Naive B cell (primary cell): ENCODE measurements around the gene RASSF5. TPM values are rescaled to one million over a fixed set of nuclear protein-coding genes. Genes with fewer than 3 reads are reported as not detected.

ENCODE experiments used
- polyA plus RNA-seq, 6 donors: library from polyadenylated mRNA; unstranded; fragments of 300-500 nt; fragmentation: Illumina TruSeq; gene quantifications; one replicate each; pipeline ENCODE4 v1.2.3, GENCODE V29; 2021; ENCODE audit warnings: low read depth in 6 of 6

The RASSF5 gene
- polyA plus RNA-seq, 6 donors from 2014 or later: 116 to 166 (median 146) TPM

Other genes starting within 250 kb of the RASSF5 start
- 10 to 100 TPM in 5 of 6 donors, 1 to 10 TPM in 1; 10.0 to 32.6 (median 14.2) TPM for gene IKBKE, start 37.1 kb upstream of the RASSF5 start, polyA plus RNA-seq
- 10 to 100 TPM; 25.2 to 46.2 (median 31.8) TPM for gene EIF2D, start 104.9 kb downstream of the RASSF5 start, polyA plus RNA-seq
- not detected for gene DYRK3, start 128.0 kb downstream of the RASSF5 start, polyA plus RNA-seq
- 1 to 10 TPM; 1.7 to 3.6 (median 2.8) TPM for gene MAPKAPK2, start 177.4 kb downstream of the RASSF5 start, polyA plus RNA-seq